GM23338 (cell line): ENCODE data around the gene PPL. TPM values are rescaled to one million over a fixed set of nuclear protein-coding genes. Genes with fewer than 3 reads are reported as not detected.

Source experiments
- ATAC-seq: fragments of 200-7000 bp; cut with Tn5 transposase; 3 replicates; pipeline ENCODE4 v1.9.1; 2020
- DNase-seq: peaks from one replicate; pipeline ENCODE4 v3.0.0-alpha.2; 2015; ENCODE audit warnings: low spot score
- H2AFZ ChIP-seq: fragments of 200-600 bp; sonication (generic); 2 replicates; pipeline ENCODE4 v1.8.0; 2016; ENCODE audit warnings: antibody characterized with exemption, mild to moderate bottlenecking, moderate library complexity
- H3F3A ChIP-seq: fragments of 200-600 bp; sonication (generic); replicated peaks from 2 replicates; pipeline ENCODE4 v1.8.0; 2017; ENCODE audit warnings: antibody characterized with exemption, mixed run types, low read depth
- H3K27ac ChIP-seq: fragments of 200-600 bp; sonication (generic); 2 replicates; pipeline ENCODE4 v1.6.1; 2016; ENCODE audit warnings: low read depth
- H3K27me3 ChIP-seq: fragments of 200-600 bp; sonication (generic); 2 replicates; pipeline ENCODE4 v1.8.0; 2016; ENCODE audit warnings: mild to moderate bottlenecking, mixed run types, moderate library complexity; ENCODE audit not compliant: insufficient read depth
- H3K36me3 ChIP-seq: fragments of 200-600 bp; sonication (generic); 2 replicates; pipeline ENCODE4 v1.8.0; 2016; ENCODE audit warnings: mild to moderate bottlenecking; ENCODE audit not compliant: insufficient read depth
- H3K4me1 ChIP-seq: fragments of 200-600 bp; sonication (generic); 2 replicates; pipeline ENCODE4 v1.8.0; 2016; ENCODE audit warnings: mild to moderate bottlenecking, moderate library complexity; ENCODE audit not compliant: insufficient read depth
- H3K4me2 ChIP-seq: fragments of 200-600 bp; sonication (generic); 2 replicates; pipeline ENCODE4 v1.7.1; 2017; ENCODE audit warnings: mixed run types
- H3K4me3 ChIP-seq: fragments of 200-600 bp; sonication (generic); 2 replicates; pipeline ENCODE4 v1.6.1; 2016; ENCODE audit warnings: mixed run types
- H3K79me2 ChIP-seq: fragments of 200-600 bp; sonication (generic); replicated peaks from 2 replicates; pipeline ENCODE4 v1.8.0; 2017; ENCODE audit warnings: mild to moderate bottlenecking; ENCODE audit not compliant: insufficient read depth
- H3K9me2 ChIP-seq: fragments of 200-600 bp; sonication (generic); 2 replicates; pipeline ENCODE4 v1.8.0; 2017; ENCODE audit not compliant: insufficient read depth
- H4K20me1 ChIP-seq: fragments of 200-600 bp; sonication (generic); replicated peaks from 2 replicates; pipeline ENCODE4 v1.8.0; 2017; ENCODE audit warnings: mild to moderate bottlenecking; ENCODE audit not compliant: insufficient read depth
- H3K27ac Mint-ChIP-seq: 2 replicates; pipeline ENCODE4 v1.8.0; 2020; ENCODE audit warnings: inconsistent platforms, mild to moderate bottlenecking, moderate library complexity, mixed read lengths
- H3K27me3 Mint-ChIP-seq: 3 replicates; pipeline ENCODE4 v1.8.0; 2022; ENCODE audit warnings: low read depth, mild to moderate bottlenecking, moderate library complexity, mixed read lengths, inconsistent platforms; ENCODE audit not compliant: insufficient read depth, poor library complexity
- H3K36me3 Mint-ChIP-seq: 3 replicates; pipeline ENCODE4 v1.8.0; 2021; ENCODE audit warnings: low read depth, mild to moderate bottlenecking, inconsistent platforms, moderate library complexity, mixed read lengths
- H3K4me1 Mint-ChIP-seq: 3 replicates; pipeline ENCODE4 v1.8.0; 2020; ENCODE audit warnings: mild to moderate bottlenecking, inconsistent platforms, mixed read lengths
- H3K4me3 Mint-ChIP-seq: 3 replicates; pipeline ENCODE4 v1.8.0; 2021; ENCODE audit warnings: moderate library complexity, mild to moderate bottlenecking, inconsistent platforms, mixed read lengths
- H3K9me3 Mint-ChIP-seq: 3 replicates; pipeline ENCODE4 v1.8.0; 2020; ENCODE audit warnings: moderate library complexity, mild to moderate bottlenecking, inconsistent platforms, mixed read lengths
- CREB1 ChIP-seq: fragments of 250-450 bp; sonication (Bioruptor Pico); IDR thresholded peaks from 2 replicates; pipeline ENCODE4 v1.5.0; 2020; ENCODE audit warnings: low read depth, mild to moderate bottlenecking, moderate library complexity
- JUNB ChIP-seq: IDR thresholded peaks from one replicate; pipeline ENCODE4 v1.6.1; 2016; ENCODE audit warnings: antibody characterized with exemption; ENCODE audit not compliant: unreplicated experiment
- POLR2AphosphoS5 ChIP-seq: IDR thresholded peaks from 2 replicates; pipeline ENCODE4 v1.6.1; 2016; ENCODE audit warnings: antibody characterized with exemption, low read depth
- REST ChIP-seq: IDR thresholded peaks from one replicate; pipeline ENCODE4 v1.6.1; 2018; ENCODE audit warnings: antibody characterized with exemption; ENCODE audit not compliant: unreplicated experiment
- STAT1 ChIP-seq: IDR thresholded peaks from one replicate; pipeline ENCODE4 v1.6.1; 2016; ENCODE audit warnings: antibody characterized with exemption; ENCODE audit not compliant: unreplicated experiment
- ZNF114 ChIP-seq: fragments of 250-450 bp; sonication (Bioruptor Pico); IDR thresholded peaks from 2 replicates; pipeline ENCODE4 v1.5.0; 2020; ENCODE audit warnings: mild to moderate bottlenecking, moderate library complexity
- ZNF462 ChIP-seq: fragments of 250-450 bp; sonication (Bioruptor Pico); IDR thresholded peaks from 2 replicates; pipeline ENCODE4 v1.5.0; 2020; ENCODE audit warnings: mild to moderate bottlenecking, moderate library complexity
- polyA plus RNA-seq: library from polyadenylated mRNA; unstranded; fragments of >200 nt; fragmentation: Nextera tagmentation; extraction: Ambion mirVana; gene quantifications from 2 replicates; pipeline ENCODE4 v1.2.1, GENCODE V29; 2016
- total RNA-seq: library from RNA; depleted of rRNA; stranded (reverse); fragments of >200 nt; shearing (Covaris generic); gene quantifications from 2 replicates; pipeline ENCODE4 v1.2.3, GENCODE V29; 2014

Gene PPL
- total and polyA plus RNA-seq, 2 experiments from 2014 or later, result 10.6 to 31.7 TPM

GRCh38 chr16:4840984-4841383 is 96.0 kb downstream of the PPL start (continued):
- TF ChIP-seq REST (no peak), JUNB (no peak), STAT1 (no peak), CREB1 (CRISPR knock-in tag) (no peak)

GRCh38 chr16:4839942-4840341 is 97.0 kb downstream of the PPL start:
- Histone ChIP-seq H3K9me2 (no peaks in the 10 kb centered on the region), H3K4me2 (no peak overlapping the region), H4K20me1 (peaks cover 25% of the 10 kb centered on the region), H3K4me3 (no peak overlapping the region), H3K4me1 (no peaks in the 10 kb centered on the region), H2AFZ (no peak overlapping the region), H3F3A (peaks cover 17% of the 10 kb centered on the region; the same call in 1 of the 2 replicates), H3K27ac (no peak overlapping the region), H3K27me3 (no peaks in the 10 kb centered on the region), H3K36me3 (peaks cover 53% of the 10 kb centered on the region), H3K79me2 (peaks cover 34% of the 10 kb centered on the region)
- no peak overlapping the region for H3K27ac Mint-ChIP-seq
- H3K4me1 Mint-ChIP-seq, result no peaks in the 10 kb centered on the region
- no peak overlapping the region for H3K4me3 Mint-ChIP-seq
- ATAC-seq (no peak), DNase-seq (peak; percentile 8)
- H3K9me3 Mint-ChIP-seq, result no peaks in the 10 kb centered on the region
- TF ChIP-seq STAT1 (no peak), POLR2AphosphoS5 (no peak), ZNF462 (no peak), JUNB (no peak), ZNF114 (CRISPR knock-in tag) (no peak), REST (no peak)
- H3K36me3 Mint-ChIP-seq, result peaks cover 76% of the 10 kb centered on the region
- H3K27me3 Mint-ChIP-seq, result peaks cover 2% of the 10 kb centered on the region
